Spinal cord (tissue), 10 donors: ENCODE measurements around the gene CLEC20A. TPM values are rescaled to one million over a fixed set of nuclear protein-coding genes. Genes with fewer than 3 reads are reported as not detected.

Source experiments
- DNase-seq, 6 donors: peaks; one replicate each; pipeline versions ENCODE4 v3.0.0 to v3.0.0-alpha.2; 2013 to 2015; ENCODE audit warnings: low spot score in 6 of 6, low read depth in 4 of 6
- H3K27ac ChIP-seq: one replicate; pipeline ENCODE4 v1.5.1; 2013; ENCODE audit warnings: low read depth, low read length, control low read depth
- H3K27me3 ChIP-seq: one replicate; pipeline ENCODE4 v1.6.1; 2013; ENCODE audit warnings: low read length; ENCODE audit not compliant: control insufficient read depth, insufficient read depth
- H3K36me3 ChIP-seq: one replicate; pipeline ENCODE4 v1.6.1; 2013; ENCODE audit warnings: low read length; ENCODE audit not compliant: control insufficient read depth, insufficient read depth
- H3K4me1 ChIP-seq: one replicate; pipeline ENCODE4 v1.6.1; 2013; ENCODE audit warnings: low read length; ENCODE audit not compliant: control insufficient read depth, insufficient read depth
- H3K4me3 ChIP-seq: one replicate; pipeline ENCODE4 v1.5.1; 2013; ENCODE audit warnings: low read depth, low read length, control low read depth
- H3K9me3 ChIP-seq: one replicate; pipeline ENCODE4 v1.6.1; 2013; ENCODE audit warnings: low read length; ENCODE audit not compliant: control insufficient read depth, insufficient read depth
- WGBS: methylation state at CpG from one replicate; pipeline ENCODE4 v1.1.5; 2013; ENCODE audit warnings: missing lambda C conversion rate; ENCODE audit not compliant: insufficient coverage; 5-methylcytosine and 5-hydroxymethylcytosine counted together
- polyA plus RNA-seq, 2 donors: library from polyadenylated mRNA; unstranded; fragments of 120-200 nt; gene quantifications; one replicate each; pipeline ENCODE4 v1.2.1, GENCODE V29; 2013; ENCODE audit not compliant: insufficient read length in 2 of 2
- small RNA-seq: library from RNA; depleted of rRNA; stranded (forward); fragments of <200 nt; gene quantifications from one replicate; pipeline ENCODE3, GENCODE V24; 2014; ENCODE audit warnings: low replicate concordance
- total RNA-seq, 2 donors: library from RNA; depleted of rRNA in 1 of 2; stranded (reverse); fragments of 120-200 nt in 1 of 2; fragments of >200 nt in 1 of 2; gene quantifications; one replicate each; pipeline versions ENCODE4 v1.2.3 to v1.2.4, GENCODE V29; 2013 to 2014
- donor health status: healthy.

CLEC20A gene
- total and polyA plus RNA-seq, 4 donors: 0.20 TPM; not detected in 3

- H3K27ac ChIP-seq: no peak overlapping the region
Observed at GRCh38 chr1:178450871-178451270, 45.9 kb downstream of the CLEC20A start.

GRCh38 chr1:178442925-178443324 lies 53.8 kb downstream of the CLEC20A start:
- no peaks in the 10 kb centered on the region for H3K4me1 ChIP-seq
- peaks cover 4% of the 10 kb centered on the region for H3K36me3 ChIP-seq
- H3K9me3 ChIP-seq: no peaks in the 10 kb centered on the region
- 80% methylated on average over 1 of the region's 3 CpGs for WGBS
- H3K4me3 ChIP-seq: no peak overlapping the region
- H3K27ac ChIP-seq: no peak overlapping the region
- DNase-seq: no peak
- H3K27me3 ChIP-seq: no peaks in the 10 kb centered on the region

More at GRCh38 chr1:178450871-178451270, 45.9 kb downstream of the CLEC20A start:
- H3K27me3 ChIP-seq: no peaks in the 10 kb centered on the region
- DNase-seq: no peak
- no peaks in the 10 kb centered on the region for H3K4me1 ChIP-seq
- H3K36me3 ChIP-seq: peaks cover 2% of the 10 kb centered on the region
- H3K4me3 ChIP-seq: no peak overlapping the region
- WGBS: 100% methylated on average over 2 of the region's 6 CpGs
- no peaks in the 10 kb centered on the region for H3K9me3 ChIP-seq

GRCh38 chr1:178438432-178438831 lies 58.3 kb downstream of the CLEC20A start:
- Histone ChIP-seq H3K27ac (no peak overlapping the region), H3K27me3 (no peaks in the 10 kb centered on the region), H3K9me3 (no peaks in the 10 kb centered on the region), H3K36me3 (peaks cover 4% of the 10 kb centered on the region), H3K4me1 (no peaks in the 10 kb centered on the region), H3K4me3 (no peak overlapping the region)
- WGBS: no CpG with 5 or more reads among the region's 2 CpGs
- DNase-seq: peak in 1 of 6 donors; percentile 10

- no peak overlapping the region for H3K27ac ChIP-seq
- H3K4me3 ChIP-seq: no peak overlapping the region
- H3K36me3 ChIP-seq: peaks cover 3% of the 10 kb centered on the region
- no peak for DNase-seq
- H3K4me1 ChIP-seq: no peaks in the 10 kb centered on the region
- WGBS: 95% methylated on average over 2 of the region's 2 CpGs
- H3K9me3 ChIP-seq: no peaks in the 10 kb centered on the region
- H3K27me3 ChIP-seq: no peaks in the 10 kb centered on the region
Observed at GRCh38 chr1:178436899-178437298, 59.9 kb downstream of the CLEC20A start.

- H3K36me3 ChIP-seq: no peaks in the 10 kb centered on the region
- no peaks in the 10 kb centered on the region for H3K9me3 ChIP-seq
- H3K4me3 ChIP-seq: no peak overlapping the region
- no peak overlapping the region for H3K27ac ChIP-seq
- peak in 3 of 6 donors; percentile 4 to 71 (median 37) for DNase-seq
- H3K4me1 ChIP-seq: no peaks in the 10 kb centered on the region
- H3K27me3 ChIP-seq: no peaks in the 10 kb centered on the region
Observed at GRCh38 chr1:178434899-178435435, 61.8 kb downstream of the CLEC20A start.

GRCh38 chr1:178434360-178434759 lies 62.4 kb downstream of the CLEC20A start:
- H3K27ac ChIP-seq: no peak overlapping the region

More at GRCh38 chr1:178434360-178434759, 62.4 kb downstream of the CLEC20A start:
- Histone ChIP-seq H3K27me3 (no peaks in the 10 kb centered on the region), H3K4me1 (no peaks in the 10 kb centered on the region), H3K36me3 (no peaks in the 10 kb centered on the region), H3K9me3 (no peaks in the 10 kb centered on the region), H3K4me3 (no peak overlapping the region)
- DNase-seq: peak in 1 of 6 donors; percentile 12
- WGBS: no CpG with 5 or more reads among the region's 1 CpG

Small RNAs within 50 kb of the gene (small RNA-seq; reads per million reads assigned to genes)
- not detected for gene RF00017

Other genes with a start within 250 kb of the CLEC20A start
- gene TEX35, start 16.1 kb upstream of the CLEC20A start, total RNA-seq: under 1 TPM in 1 of 2 donors, not detected in 1; 0.22 TPM
- not detected for gene TEX35, start 16.1 kb upstream of the CLEC20A start, polyA plus RNA-seq
- 10 to 100 TPM; 38.8 to 57.6 TPM for gene RALGPS2, start 228.3 kb upstream of the CLEC20A start, total RNA-seq
- gene RALGPS2, start 228.3 kb upstream of the CLEC20A start, polyA plus RNA-seq: 10 to 100 TPM; 20.1 to 31.1 TPM